ENCODE results near the gene KCNAB2. TPM values are rescaled to one million over a fixed set of nuclear protein-coding genes. Genes with fewer than 3 reads are reported as not detected.

The KCNAB2 gene
- total RNA-seq, 2 experiments from 2014 or later: 290 to 299 TPM

DNA sequence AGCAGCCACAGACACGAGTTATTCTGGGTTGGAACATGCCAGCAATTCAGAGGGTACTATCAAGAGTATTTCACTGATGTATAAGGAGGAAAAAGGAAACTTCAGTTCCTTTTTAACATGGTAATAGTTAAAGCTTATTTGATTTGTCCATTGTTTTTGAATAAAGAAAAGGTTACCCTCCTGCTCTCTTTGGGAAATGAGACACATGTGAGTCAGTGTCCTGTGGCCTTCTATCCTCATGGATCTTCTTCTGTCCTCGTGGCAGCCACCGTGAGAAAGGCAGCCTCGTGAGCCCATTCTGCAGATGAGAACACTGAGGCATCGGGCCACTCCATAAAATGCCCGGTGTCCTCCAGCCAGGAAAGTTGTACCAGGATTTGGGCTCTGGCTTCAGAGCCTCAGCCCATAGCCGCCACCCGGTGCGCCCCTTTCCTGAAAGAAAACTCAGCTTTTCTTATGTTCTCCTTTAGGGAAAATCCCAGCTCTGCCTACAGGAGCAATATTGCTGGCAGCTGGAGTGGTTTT is 24.8 kb downstream of the KCNAB2 start:
- ATAC-seq (no peak), DNase-seq (no peak)
- no peak overlapping the region for H3K27ac Mint-ChIP-seq
- no peaks in the 10 kb centered on the region for H3K9me3 Mint-ChIP-seq
- no peaks in the 10 kb centered on the region for H3K27me3 Mint-ChIP-seq
- peaks cover 20% of the 10 kb centered on the region for H3K36me3 Mint-ChIP-seq (ENCODE audit: low read depth)
- ChIA-PET POLR2A (no interaction called here), CTCF (no interaction called here)
- no peak overlapping the region for H3K4me3 Mint-ChIP-seq
- TF ChIP-seq, protein P1, sequence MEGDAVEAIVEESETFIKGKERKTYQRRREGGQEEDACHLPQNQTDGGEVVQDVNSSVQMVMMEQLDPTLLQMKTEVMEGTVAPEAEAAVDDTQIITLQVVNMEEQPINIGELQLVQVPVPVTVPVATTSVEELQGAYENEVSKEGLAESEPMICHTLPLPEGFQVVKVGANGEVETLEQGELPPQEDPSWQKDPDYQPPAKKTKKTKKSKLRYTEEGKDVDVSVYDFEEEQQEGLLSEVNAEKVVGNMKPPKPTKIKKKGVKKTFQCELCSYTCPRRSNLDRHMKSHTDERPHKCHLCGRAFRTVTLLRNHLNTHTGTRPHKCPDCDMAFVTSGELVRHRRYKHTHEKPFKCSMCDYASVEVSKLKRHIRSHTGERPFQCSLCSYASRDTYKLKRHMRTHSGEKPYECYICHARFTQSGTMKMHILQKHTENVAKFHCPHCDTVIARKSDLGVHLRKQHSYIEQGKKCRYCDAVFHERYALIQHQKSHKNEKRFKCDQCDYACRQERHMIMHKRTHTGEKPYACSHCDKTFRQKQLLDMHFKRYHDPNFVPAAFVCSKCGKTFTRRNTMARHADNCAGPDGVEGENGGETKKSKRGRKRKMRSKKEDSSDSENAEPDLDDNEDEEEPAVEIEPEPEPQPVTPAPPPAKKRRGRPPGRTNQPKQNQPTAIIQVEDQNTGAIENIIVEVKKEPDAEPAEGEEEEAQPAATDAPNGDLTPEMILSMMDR (IDR thresholded peaks at IDR 0.05): no peak
- intact Hi-C loops (cut with micrococcal nuclease): no loop called here
- H3K4me1 Mint-ChIP-seq (ENCODE audit: low read depth): no peaks in the 10 kb centered on the region

DNA sequence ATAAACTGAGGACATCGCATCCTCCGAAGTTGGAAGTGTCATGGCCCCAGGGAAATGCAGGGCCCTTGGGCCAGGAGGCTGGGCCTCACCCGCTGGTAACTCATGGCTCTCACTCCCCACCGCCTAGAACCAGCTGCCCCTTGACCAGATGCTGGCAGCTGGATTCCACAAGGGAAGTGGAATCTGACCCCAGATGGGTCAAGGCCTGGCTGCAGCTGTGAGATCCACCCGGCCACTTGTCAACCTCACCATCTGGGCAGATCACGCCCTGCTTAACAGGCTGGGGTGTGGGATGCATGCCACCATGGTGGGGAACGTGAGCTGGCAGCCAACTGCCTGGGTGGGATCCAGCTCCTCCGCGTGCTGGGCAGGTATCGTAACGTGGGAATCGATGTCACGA is 25.5 kb downstream of the KCNAB2 start:
- no peak overlapping the region for H3K27ac Mint-ChIP-seq
- ATAC-seq (no peak), DNase-seq (no peak)
- TF ChIP-seq, protein P1 (IDR thresholded peaks at IDR 0.05): no peak
- POLR2A ChIA-PET: no interaction called here
- no peaks in the 10 kb centered on the region for H3K27me3 Mint-ChIP-seq
- H3K4me3 Mint-ChIP-seq: no peak overlapping the region
- intact Hi-C loops (cut with micrococcal nuclease): no loop called here
- H3K4me1 Mint-ChIP-seq (ENCODE audit: low read depth): no peaks in the 10 kb centered on the region
- CTCF ChIA-PET: no interaction called here
- no peaks in the 10 kb centered on the region for H3K9me3 Mint-ChIP-seq
- H3K36me3 Mint-ChIP-seq (ENCODE audit: low read depth): peaks cover 23% of the 10 kb centered on the region

DNA sequence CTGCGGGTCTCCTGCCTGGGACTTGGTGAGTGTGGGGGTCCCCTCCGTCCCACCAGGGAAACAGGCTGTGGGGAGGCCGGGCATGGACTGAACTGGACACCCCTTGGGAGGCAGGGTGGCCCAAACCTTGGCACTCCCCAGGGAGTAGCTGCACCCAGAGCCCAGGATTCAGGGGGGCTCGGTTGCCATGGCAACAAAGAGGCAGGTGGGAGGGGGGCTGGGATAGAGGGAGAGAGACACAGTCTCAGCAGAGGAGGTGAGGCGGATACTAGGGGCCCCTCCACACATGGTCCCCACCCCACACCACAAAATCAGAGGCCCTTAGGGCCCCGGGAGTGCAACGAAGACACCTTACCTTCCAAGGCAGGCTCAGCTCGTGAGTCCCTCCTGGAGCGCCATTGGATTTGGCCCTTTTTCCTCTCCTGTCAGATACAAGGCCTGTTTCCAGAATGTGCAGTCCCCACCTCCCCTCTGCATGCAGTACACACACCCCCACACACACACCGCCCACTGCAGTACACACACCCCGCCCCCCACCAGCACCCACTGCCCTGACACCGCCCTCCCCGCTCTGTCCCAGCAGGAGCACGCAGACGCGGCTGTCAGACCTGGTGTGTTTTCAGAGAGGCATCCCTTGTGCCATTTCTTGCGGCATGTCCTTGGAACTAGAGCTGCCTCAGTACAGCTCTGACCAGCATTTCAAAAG is 27.2 kb downstream of the KCNAB2 start:
- H3K4me3 Mint-ChIP-seq: no peak overlapping the region
- intact Hi-C loops (cut with micrococcal nuclease): no loop called here

DNA sequence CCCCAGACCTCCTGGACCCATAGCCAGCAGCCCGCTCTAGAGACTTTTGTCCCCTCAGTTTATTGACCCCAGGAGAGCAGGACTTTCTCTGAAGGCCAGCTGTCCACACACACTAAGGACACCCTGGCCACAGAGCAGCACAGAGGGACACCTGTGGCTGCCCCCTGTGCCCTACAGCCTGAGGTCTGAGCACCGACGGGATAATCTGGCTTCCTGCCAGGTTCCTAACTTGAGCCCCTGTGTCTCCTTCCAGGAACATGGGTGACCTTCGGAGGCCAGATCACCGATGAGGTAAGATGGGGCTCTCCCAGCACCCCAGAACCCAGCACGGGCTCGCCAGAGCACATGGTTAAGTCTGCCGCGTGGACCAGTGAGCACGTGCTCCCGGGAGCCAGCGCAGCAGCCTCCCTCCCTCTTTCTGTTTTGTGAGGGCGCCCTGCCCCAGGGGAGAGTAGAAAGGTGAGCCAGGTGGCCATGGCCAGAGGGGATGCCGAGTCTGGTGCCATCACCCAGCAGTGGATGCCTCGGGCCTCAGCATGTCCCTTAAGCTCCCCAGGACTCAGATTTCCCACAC is 27.9 kb downstream of the KCNAB2 start:
- Mint-ChIP-seq H3K9me3 (no peaks in the 10 kb centered on the region), H3K4me1 (ENCODE audit: low read depth) (no peaks in the 10 kb centered on the region), H3K27me3 (no peaks in the 10 kb centered on the region), H3K27ac (no peak overlapping the region), H3K4me3 (no peak overlapping the region), H3K36me3 (ENCODE audit: low read depth) (peaks cover 23% of the 10 kb centered on the region)
- no peak for ATAC-seq
- intact Hi-C loops (cut with micrococcal nuclease): no loop called here
- CTCF ChIA-PET: interaction anchor here (1.3 kb wide), 1 partner anchor 9 kb away, joined by 4 read pairs; no protein-coding TSS in a partner anchor
- POLR2A ChIA-PET: no interaction called here
- TF ChIP-seq, protein P1 (IDR thresholded peaks at IDR 0.05): no peak
- no peak for DNase-seq

More for the DNA sequence above, 27.2 kb downstream of the KCNAB2 start:
- Mint-ChIP-seq H3K4me1 (ENCODE audit: low read depth) (no peaks in the 10 kb centered on the region), H3K36me3 (ENCODE audit: low read depth) (peaks cover 22% of the 10 kb centered on the region), H3K27me3 (no peaks in the 10 kb centered on the region), H3K27ac (no peak overlapping the region), H3K9me3 (no peaks in the 10 kb centered on the region)
- no peak for DNase-seq
- POLR2A ChIA-PET: no interaction called here
- ATAC-seq: no peak
- TF ChIP-seq, protein P1 (IDR thresholded peaks at IDR 0.05): no peak
- CTCF ChIA-PET: interaction anchor here (1.3 kb wide), 1 partner anchor 9 kb away, joined by 4 read pairs; no protein-coding TSS in a partner anchor

Measured in activated CD8-positive, alpha-beta T cell treated with anti-CD3 and anti-CD28 coated beads for 36 hours (primary cell).